Head of caudate nucleus (tissue), 42 donors: ENCODE data around the gene ITCH.
A peak's percentile ranks its signal among the peaks of the same experiment; 100 is the strongest.
"Not testable (repeated sequence)": the region's sequence is repeated elsewhere in the genome, so short reads cannot be mapped to it uniquely, and the experiment has no call there.

Source experiments
- DNase-seq, 42 donors: peaks; one replicate each; pipeline versions ENCODE4 v3.0.0 to v3.0.0-alpha.2; 2020 to 2021; ENCODE audit warnings: mixed read lengths in 7 of 42
- intact Hi-C: fragments of 100-400 bp; cut with DNase I; formaldehyde crosslinking; loops from one replicate; pipeline ENCODE4 v1.15.0; 2022

The ITCH gene

DNA sequence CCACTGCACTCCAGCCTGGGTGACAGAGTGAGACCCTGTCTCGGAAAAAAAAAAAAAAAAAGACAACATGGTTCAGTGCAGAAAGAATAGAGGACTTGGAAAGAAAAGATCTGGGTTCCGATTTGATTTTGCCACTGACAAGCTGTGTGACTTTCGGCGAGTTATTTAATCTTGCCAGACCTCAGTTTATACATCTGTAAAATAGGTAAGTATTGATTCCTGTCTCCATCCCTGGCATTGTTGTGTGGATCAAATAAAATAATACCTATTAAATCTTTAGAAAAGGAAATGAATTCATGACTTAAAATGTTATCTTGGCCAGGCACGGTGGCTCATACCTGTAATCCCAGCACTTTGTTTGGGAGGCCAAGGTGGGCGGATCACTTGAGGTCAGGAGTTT, 7.0 kb downstream of the ITCH start:
- intact Hi-C loops, result no loop called here

DNA sequence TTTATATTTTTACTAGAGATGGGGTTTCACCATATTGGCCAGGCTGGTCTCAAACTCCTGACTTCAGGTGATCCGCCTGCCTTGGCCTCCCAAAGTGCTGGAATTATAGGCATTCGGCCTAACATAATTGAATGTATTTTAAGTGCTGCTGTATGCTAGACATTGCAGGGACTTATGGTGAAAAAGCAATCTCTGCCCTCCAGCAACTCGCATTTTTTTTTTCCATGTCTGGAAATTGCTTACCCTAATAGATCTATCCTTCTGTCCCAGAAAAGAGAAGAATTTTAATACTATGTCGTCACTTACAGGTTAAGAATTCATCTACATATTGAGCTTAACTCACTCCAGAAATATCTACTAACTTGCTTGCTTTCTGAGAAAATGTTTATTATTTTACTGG, 10.4 kb downstream of the ITCH start:
- DNase-seq, result no peak
- intact Hi-C loops, result no loop called here

More for the DNA sequence above, 7.0 kb downstream of the ITCH start:
- DNase-seq, result peak in 1 of 42 donors; percentile 25

DNA sequence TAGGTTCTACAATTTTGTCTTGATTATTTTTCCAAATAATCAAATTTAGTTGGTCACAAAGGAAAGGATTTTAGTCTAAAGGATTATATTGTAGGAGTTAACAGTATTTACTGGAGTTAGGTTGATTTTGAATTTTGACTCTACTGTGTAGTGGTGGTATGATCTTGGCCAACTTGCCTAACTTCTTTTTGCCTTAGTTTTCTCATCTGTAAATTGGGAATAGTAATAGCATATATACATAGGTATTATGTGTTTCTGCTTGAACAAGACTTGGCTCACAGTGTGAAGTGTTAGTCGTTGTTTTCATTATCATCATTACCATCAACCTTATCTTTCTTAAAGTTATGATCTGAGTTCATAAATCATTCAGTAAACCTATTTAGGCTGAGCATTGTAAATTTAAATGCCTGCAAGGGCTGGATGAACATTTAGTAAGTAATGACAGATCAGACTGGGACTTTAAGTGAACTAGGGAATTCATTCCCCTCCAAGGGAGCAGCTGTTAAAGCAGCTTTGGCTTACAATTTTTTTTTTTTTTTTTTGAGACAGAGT, 11.2 kb downstream of the ITCH start:
- intact Hi-C loops, result no loop called here
- DNase-seq, result no peak

DNA sequence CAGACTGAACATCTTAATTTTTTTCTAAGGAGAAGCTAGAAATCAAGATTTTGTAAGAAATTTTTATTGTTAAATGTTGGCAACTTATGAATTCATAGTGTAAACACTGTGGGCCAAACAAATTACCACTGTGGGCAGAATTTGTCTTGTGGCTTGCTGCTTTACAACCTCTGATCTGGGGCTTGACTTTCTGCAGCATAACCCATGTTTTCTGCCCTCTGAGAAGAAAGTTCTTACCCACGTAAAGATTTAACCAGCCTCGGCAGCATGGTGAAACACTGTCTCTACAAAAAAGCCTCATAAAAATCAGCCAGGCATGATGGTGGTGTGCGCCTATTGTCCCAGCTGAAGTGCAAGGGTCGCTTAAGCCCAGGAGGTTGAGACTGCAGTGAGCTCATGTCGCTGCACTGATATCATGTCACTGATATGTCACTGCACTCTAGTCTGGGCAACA, 12.9 kb downstream of the ITCH start:
- intact Hi-C loops, result no loop called here
- peak in 1 of 42 donors; percentile 36 for DNase-seq

DNA sequence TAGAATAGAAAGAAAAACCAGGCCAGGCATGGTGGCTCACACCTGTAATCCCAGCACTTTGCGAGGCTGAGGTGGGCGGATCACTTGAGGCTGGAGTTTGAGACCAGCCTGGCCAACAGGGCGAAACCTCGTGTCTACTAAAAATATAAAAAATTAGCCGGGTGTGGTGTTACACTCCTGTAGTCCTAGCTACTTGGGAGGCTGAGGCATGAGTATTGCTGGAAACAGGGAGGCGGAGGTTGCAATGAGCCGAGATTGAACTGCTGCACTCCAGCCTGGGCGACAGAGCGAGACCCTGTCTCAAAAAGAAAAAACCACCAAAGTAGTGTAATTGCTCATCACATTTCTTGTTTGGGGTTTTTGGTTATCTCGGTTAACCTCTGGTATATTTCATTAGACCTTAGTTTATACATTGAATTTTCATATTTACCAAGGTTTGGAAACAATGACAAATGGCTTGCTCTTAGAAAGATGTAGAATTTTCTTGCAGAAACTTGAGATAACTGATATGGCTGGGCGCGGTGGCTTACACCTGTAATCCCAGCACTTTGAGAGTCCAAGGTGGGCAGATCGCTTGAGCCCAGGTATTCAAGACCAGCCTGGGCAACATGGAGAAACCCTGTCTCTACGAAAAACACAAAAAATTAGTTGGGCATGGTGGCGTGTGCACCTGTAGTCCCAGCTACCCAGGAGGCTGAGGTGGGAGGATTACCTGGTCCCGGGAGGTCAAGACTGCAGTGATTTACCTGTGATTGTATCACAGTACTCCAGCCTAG, 14.2 kb downstream of the ITCH start:
- DNase-seq, result peak in 1 of 42 donors; percentile 35
- intact Hi-C loops, result no loop called here

DNA sequence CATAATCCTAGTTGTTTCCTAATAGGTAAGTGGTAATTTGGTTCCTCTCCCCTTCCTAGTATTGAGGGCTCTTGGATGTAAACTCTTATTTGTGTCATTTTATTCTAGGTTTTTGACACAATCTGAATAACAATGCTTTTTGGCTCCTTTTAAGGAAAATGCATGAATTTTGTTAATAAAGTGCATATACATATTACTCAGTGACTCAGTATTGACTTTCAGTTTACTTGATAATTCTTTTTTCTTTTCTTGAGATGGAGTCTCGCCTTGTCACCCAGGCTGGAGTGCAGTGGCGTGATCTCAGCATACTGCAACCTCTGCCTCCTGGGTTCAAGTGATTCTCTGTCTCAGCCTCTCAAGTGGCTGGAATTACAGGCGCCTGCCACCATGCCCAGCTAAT, 19.1 kb downstream of the ITCH start:
- no peak for DNase-seq
- intact Hi-C loops, result no loop called here

DNA sequence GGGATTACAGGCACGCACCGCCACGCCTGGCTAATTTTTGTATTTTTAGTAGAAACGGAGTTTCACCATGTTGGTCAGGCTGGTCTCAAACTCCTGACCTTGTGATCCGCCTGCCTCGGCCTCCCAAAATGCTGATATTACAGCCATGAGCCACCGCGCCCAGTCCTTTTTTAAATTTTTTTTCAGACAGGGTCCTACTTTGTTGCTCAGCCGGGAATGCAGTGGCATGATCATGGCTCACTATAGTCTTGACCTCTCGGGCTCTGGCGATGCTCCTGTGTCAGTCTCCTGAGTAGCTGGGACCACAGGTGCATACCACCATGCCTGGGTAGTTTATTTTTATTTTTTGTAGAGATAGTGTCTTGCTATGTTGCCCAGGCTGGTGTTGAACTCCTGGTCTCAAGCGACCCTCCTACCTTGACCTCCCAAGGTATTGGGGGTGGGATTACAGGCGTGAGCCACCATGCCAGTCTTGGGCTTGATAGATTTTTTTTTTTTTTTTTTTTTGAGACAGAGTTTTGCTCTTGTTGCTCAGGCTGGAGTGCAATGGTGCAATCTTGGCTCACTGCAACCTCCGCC, 19.9 kb downstream of the ITCH start:
- DNase-seq, intact Hi-C loops: not testable (repeated sequence)

DNA sequence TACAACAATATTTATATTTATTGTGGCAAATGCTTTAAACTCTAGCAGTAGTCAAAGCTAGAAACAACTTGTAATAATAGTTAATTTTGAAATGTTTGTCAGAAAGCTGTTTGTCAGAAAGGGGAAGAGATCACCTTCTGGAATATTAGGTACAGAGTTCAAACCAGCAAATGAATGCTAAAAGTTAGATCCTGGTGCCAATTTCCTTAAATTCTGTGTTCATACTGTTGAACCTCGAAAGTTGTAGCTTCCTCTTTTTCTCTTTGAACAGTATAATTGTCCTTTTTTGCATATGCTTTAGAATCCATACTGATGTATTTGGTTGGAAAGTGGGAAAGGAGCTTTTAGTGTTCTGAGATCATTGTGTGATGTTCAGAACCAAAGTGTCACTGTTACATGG, 22.4 kb downstream of the ITCH start:
- intact Hi-C loops, result no loop called here
- DNase-seq, result no peak

DNA sequence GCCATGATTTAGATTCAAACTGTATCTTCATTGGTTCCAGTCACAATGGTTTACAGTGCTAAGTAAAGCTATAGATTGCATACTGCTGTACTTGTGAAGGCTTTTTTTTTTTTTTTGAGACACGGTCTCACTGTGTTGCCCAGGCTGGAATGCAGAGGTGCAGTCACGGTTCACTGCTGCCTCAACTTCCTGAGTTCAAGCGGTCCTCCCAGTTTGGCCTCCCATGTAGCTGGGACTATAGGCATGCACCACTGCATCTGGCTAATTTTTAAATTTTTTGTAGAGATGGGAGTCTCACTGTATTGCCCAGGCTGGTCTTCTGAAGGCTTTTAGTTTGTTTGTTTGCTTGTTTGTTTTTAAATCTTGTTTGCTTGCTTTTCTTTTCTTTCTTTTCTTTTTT, 24.9 kb downstream of the ITCH start:
- DNase-seq, result no peak
- intact Hi-C loops, result no loop called here

DNA sequence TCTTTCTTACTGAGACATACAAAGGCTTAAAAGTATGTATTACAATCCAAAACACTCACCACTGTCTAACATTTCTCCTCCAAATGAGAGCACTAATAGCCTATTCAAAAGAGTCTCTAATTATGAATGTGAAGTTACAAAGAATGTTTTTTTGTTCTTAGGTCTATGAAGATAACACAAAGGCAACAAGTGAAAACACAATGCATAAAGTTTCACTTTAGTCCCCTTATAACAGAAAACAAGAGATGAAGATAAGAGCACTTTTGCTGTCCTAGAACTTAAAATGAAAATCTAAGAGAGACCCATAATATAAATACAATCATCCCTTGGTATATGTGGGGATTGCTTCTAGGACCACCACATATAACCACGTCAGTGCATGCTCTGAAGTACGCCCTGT, 25.6 kb downstream of the ITCH start:
- no peak for DNase-seq
- intact Hi-C loops, result no loop called here

DNA sequence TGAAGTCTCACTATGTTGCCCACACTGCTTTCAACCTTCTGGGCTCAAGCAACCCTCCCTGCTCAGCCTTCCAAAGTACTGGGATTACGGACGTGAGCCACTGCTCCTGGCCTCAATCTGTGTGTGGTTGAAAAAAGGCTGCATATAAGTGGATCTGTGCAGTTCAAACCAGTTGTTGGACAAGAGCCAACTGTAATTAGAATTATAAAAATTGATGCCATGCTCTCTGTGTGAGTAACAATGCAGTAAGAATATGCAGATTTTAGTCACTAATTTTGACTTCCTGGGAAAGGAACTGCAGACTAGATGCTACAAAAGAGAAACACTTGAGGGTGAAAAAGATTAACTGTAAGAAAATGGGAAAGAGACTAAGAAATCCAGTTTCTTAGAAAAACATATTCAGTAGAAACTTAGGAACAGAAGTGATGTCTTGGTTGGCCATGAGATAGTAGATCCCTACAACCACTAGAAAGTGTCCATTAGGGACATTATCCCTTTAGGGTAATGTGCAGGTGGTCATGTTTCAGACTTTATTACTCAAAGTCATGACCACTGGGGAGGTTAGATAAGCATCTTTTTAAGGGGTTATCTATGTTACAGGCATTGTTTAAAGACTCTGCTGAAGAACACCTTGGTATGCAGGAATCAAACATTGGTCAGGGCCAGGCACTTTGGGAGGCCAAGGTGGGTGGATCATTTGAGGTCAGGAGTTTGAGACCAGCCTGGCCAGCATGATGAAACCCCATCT, 26.3 kb downstream of the ITCH start:
- intact Hi-C loops, result no loop called here
- no peak for DNase-seq

DNA sequence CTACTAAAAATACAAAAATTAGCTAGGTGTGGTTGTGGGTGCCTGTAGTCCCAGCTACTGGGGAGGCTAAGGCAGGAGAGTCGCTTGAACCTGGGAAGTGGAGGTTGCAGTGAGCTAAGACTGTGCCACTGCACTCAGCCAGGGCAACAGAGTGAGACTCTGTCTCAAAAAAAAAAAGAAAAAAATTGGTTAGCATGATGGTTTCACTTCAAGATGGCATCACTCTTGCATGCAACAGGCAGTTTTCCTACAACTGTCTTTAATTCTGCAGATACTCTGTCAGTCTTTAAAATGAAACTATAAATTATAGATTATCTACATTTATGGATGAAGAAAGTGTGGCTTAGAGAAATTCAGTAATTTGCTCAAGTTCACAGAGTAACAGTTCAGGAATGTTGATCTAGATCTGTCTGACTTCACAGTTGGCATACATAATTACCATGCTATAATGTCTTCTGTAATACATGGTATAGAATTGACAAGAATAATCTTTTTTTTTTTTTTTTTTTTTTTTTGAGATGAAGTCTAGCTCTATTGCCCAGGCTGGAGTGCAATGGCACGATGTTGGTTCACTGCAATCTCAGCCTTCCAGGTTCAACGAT, 27.0 kb downstream of the ITCH start:
- intact Hi-C loops, result no loop called here

DNA sequence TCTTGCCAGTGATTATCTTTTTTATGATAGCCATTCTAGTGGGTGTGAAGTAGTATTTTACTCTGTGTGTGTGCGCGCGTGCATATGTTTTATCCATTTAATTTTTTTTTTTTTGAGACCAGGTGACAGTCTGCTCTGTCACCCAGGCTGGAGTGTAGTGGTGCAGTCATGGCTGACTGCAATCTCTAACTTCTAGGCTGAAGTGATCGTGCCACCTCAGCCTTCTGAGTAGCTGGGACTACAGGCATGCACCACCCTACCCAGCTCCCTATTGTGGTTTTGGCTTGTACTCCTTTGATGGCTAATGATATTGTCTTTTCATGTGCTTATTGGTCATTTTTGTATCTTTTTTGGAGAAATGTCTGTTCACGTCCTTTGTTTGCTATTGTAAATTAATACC, 33.3 kb downstream of the ITCH start:
- no peak for DNase-seq
- intact Hi-C loops, result no loop called here

More for the DNA sequence above, 27.0 kb downstream of the ITCH start:
- no peak for DNase-seq

DNA sequence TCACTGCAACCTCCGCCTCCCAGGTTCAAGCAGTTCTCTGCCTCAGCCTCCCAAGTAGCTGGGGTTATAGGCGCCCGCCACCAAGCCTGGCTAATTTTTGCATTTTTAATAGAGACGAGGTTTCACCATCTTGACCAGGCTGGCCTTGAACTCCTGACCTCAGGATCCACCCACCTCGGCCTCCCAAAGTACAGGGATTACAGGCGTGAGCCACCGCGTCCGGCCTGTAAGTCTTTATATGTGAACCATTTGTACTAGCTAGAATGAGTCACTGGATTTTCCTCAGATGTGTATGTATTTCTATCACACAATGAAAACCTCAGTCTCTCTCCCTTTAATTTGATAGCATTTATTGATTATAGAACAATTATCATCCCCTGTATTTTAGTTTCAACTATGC, 34.0 kb downstream of the ITCH start:
- DNase-seq, result no peak
- intact Hi-C loops, result no loop called here

DNA sequence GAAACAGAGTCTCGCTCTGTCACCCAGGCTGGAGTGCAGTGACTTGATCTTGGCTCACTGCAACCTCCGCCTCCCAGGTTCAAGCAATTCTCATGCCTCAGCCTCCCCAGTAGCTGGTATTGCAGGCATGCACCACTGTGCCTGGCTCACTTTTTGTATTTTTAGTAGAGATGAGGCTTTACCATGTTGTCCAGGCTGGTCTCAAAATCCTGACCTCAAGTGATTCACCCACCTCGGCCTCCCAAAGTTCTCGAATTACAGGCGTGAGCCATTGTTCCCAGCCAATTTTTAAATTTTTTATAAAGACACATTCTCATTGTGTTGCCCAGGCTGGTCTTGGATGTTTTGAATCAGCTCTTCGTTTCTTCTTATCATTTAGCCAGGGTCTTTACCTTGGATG, 37.7 kb downstream of the ITCH start:
- intact Hi-C loops, DNase-seq: not testable (repeated sequence)

DNA sequence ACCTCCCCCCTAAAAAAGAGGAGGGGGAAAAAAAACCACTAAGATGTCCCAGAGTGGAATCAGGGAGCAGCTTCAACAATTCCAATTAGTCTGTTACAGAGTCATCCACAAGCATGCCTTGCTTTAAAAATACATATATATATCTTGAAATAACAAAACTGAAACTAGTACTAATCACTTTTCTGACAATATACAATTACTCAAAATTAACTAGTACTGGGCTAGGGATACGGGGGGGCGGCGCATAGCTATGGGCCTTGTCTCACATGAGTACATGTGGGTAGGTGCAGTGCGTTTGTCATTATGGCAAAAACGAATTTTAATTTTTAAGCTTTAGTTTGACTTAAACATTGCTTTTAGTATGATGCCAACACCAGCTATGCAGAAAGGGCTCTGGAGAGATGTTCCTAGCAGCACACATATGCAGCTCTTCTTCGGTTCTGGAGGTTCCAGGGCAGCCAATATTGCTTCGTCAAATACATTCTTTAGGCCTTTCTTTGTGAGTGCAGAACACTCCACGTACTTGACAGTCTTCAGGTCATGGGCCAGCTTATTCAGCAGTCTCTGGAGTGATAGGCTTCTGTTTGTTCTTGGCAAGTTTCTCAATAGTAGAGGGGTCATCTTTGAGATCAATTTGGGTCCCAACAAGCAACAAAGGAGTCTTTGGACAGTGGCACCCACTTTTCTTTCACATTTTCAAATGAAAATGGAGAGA, 38.8 kb downstream of the ITCH start:
- no peak for DNase-seq
- intact Hi-C loops, result no loop called here

DNA sequence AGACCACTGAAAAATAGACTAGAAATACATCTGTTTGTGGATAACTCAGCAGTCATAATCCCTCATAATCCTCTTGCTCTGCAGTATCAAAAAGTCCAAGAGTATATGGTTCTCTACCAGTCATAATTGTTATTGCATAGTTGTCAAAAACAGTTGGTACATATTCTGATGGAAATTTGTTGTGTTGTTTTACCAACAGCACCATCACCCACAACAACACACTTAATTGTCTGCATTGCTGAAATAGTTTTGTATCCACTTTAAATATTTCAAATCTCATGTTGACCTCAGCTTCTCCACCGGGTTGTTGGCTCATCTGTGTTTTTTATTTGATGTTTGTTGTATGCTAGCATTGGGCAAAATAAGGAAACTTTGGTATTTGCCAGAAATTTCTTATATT, 39.4 kb downstream of the ITCH start:
- intact Hi-C loops, result no loop called here
- DNase-seq, result no peak

DNA sequence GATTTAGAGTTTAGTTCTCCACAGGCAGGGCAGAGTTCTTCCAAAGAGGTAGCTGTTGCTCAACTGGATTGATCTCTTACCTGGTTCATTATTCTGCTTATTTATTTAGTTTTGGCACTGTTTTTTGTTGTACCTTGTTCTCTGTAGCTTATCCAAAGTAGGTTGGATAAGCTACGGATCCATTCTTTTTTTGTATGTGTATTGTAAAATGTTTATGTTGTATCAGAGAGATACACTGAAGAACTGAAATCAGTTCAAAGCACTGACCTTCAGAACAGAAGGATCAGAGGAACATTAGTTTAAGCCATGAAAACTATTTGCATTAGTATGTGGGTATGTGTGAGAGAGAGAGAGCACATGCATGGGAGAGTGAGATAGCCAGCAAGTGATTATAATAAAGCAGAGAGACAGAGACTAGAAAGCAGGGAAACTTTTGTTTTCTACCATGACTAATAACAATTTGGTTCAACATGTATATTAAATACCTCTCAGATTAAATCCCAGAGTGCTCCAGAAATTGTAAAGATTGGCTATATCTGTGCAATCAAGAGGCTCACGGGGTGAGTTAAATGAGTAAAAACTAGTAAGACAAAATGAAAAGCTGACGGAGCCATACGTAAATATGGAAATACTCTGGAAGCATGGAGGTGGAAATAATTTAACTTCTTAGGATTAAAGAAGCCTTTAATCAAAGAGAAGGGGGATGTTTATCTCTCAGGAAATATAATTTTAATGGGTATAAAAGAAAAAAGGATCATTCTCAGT, 40.2 kb downstream of the ITCH start:
- intact Hi-C loops, result no loop called here
- no peak for DNase-seq
